ENCODE measurements around the gene PRPF40A. TPM values are rescaled to one million over a fixed set of nuclear protein-coding genes. Genes with fewer than 3 reads are reported as not detected.

The PRPF40A gene
- polyA plus RNA-seq, 1 experiment: 113 TPM

GRCh38 chr2:152693033-152693432 is 24.2 kb downstream of the PRPF40A start:
- CTCF ChIA-PET: no interaction called here
- no peak overlapping the region for H3K4me3 ChIP-seq (ENCODE audit: low read depth, low read length)
- DNase-seq (ENCODE audit: low read depth, low spot score): no peak
- no peaks in the 10 kb centered on the region for H3K27me3 ChIP-seq (ENCODE audit: control insufficient read depth, insufficient read depth, low read length)
- H3K27ac ChIP-seq (ENCODE audit: low read depth, low read length): no peak overlapping the region
- no peak for TF ChIP-seq CTCF (IDR thresholded peaks at IDR 0.05; ENCODE audit: low read depth, low read length)
- POLR2A ChIA-PET: no interaction called here
- H3K9me3 ChIP-seq (ENCODE audit: control insufficient read depth, insufficient read depth, low read length): no peaks in the 10 kb centered on the region

- DNase-seq (ENCODE audit: low read depth, low spot score): no peak
- Histone ChIP-seq H3K27me3 (ENCODE audit: control insufficient read depth, insufficient read depth, low read length) (no peaks in the 10 kb centered on the region), H3K4me3 (ENCODE audit: low read depth, low read length) (no peak overlapping the region), H3K27ac (ENCODE audit: low read depth, low read length) (no peak overlapping the region), H3K9me3 (ENCODE audit: control insufficient read depth, insufficient read depth, low read length) (no peaks in the 10 kb centered on the region)
- POLR2A ChIA-PET: no interaction called here
- CTCF ChIA-PET: interaction anchor here (0.7 kb wide), 1 partner anchor 18 kb away, joined by 3 read pairs; no protein-coding TSS in a partner anchor
- TF ChIP-seq CTCF (IDR thresholded peaks at IDR 0.05; ENCODE audit: low read depth, low read length): no peak
Observed at GRCh38 chr2:152686321-152686720, 30.9 kb downstream of the PRPF40A start.

GRCh38 chr2:152683400-152683799 is 33.9 kb downstream of the PRPF40A start:
- ChIA-PET POLR2A (no interaction called here), CTCF (interaction anchor here (0.7 kb wide), 1 partner anchor 32 kb away, joined by 3 read pairs; no protein-coding TSS in a partner anchor)
- no peak overlapping the region for H3K27ac ChIP-seq (ENCODE audit: low read depth, low read length)
- H3K27me3 ChIP-seq (ENCODE audit: control insufficient read depth, insufficient read depth, low read length): no peaks in the 10 kb centered on the region
- DNase-seq (ENCODE audit: low read depth, low spot score): no peak
- no peak overlapping the region for H3K4me3 ChIP-seq (ENCODE audit: low read depth, low read length)
- no peak for TF ChIP-seq CTCF (IDR thresholded peaks at IDR 0.05; ENCODE audit: low read depth, low read length)
- no peaks in the 10 kb centered on the region for H3K9me3 ChIP-seq (ENCODE audit: control insufficient read depth, insufficient read depth, low read length)

- Histone ChIP-seq H3K9me3 (ENCODE audit: control insufficient read depth, insufficient read depth, low read length) (no peaks in the 10 kb centered on the region), H3K27me3 (ENCODE audit: control insufficient read depth, insufficient read depth, low read length) (no peaks in the 10 kb centered on the region), H3K27ac (ENCODE audit: low read depth, low read length) (no peak overlapping the region), H3K4me3 (ENCODE audit: low read depth, low read length) (no peak overlapping the region)
- DNase-seq (ENCODE audit: low read depth, low spot score): no peak
- TF ChIP-seq CTCF (IDR thresholded peaks at IDR 0.05; ENCODE audit: low read depth, low read length): no peak
- CTCF ChIA-PET: no interaction called here
- POLR2A ChIA-PET: no interaction called here
Observed at GRCh38 chr2:152682663-152683062, 34.6 kb downstream of the PRPF40A start.

GRCh38 chr2:152678808-152679207 is 38.5 kb downstream of the PRPF40A start:
- no peaks in the 10 kb centered on the region for H3K27me3 ChIP-seq (ENCODE audit: control insufficient read depth, insufficient read depth, low read length)
- no peak for TF ChIP-seq CTCF (IDR thresholded peaks at IDR 0.05; ENCODE audit: low read depth, low read length)
- no peaks in the 10 kb centered on the region for H3K9me3 ChIP-seq (ENCODE audit: control insufficient read depth, insufficient read depth, low read length)
- DNase-seq (ENCODE audit: low read depth, low spot score): no peak
- ChIA-PET CTCF (no interaction called here), POLR2A (no interaction called here)
- no peak overlapping the region for H3K4me3 ChIP-seq (ENCODE audit: low read depth, low read length)
- no peak overlapping the region for H3K27ac ChIP-seq (ENCODE audit: low read depth, low read length)

All from AG04450 (cell line).